KMS-11 (cell line): ENCODE measurements around the gene CLDN20.

ENCODE experiments used
- H2AFZ ChIP-seq: fragments of 200-600 bp; sonication (generic); 2 replicates; pipeline ENCODE4 v1.6.1; 2016; ENCODE audit warnings: antibody characterized with exemption, mixed run types, low read depth
- H3K27ac ChIP-seq: fragments of 200-600 bp; sonication (generic); 2 replicates; pipeline ENCODE4 v1.6.1; 2016; ENCODE audit warnings: mild to moderate bottlenecking, mixed run types
- H3K27me3 ChIP-seq: fragments of 200-600 bp; sonication (generic); 2 replicates; pipeline ENCODE4 v1.6.1; 2017; ENCODE audit warnings: mild to moderate bottlenecking, low read depth, mixed run types, moderate library complexity; ENCODE audit not compliant: insufficient read depth
- H3K36me3 ChIP-seq: fragments of 200-600 bp; sonication (generic); 2 replicates; pipeline ENCODE4 v1.6.1; 2017; ENCODE audit warnings: mild to moderate bottlenecking, mixed run types; ENCODE audit not compliant: insufficient read depth
- H3K4me1 ChIP-seq: fragments of 200-600 bp; sonication (generic); 2 replicates; pipeline ENCODE4 v1.6.1; 2016; ENCODE audit warnings: mild to moderate bottlenecking, low read depth, mixed run types; ENCODE audit not compliant: poor library complexity, severe bottlenecking
- H3K4me2 ChIP-seq: fragments of 200-600 bp; sonication (generic); 2 replicates; pipeline ENCODE4 v1.7.0; 2016; ENCODE audit warnings: mild to moderate bottlenecking, mixed run types
- H3K4me3 ChIP-seq: fragments of 200-600 bp; sonication (generic); IDR thresholded peaks from 2 replicates; pipeline ENCODE4 v1.6.1; 2017; ENCODE audit warnings: low read depth, low read length, mixed read lengths; ENCODE audit not compliant: insufficient read depth
- H3K79me2 ChIP-seq: fragments of 200-600 bp; sonication (generic); 2 replicates; pipeline ENCODE4 v1.6.1; 2016; ENCODE audit warnings: low read depth, mixed run types; ENCODE audit not compliant: insufficient read depth
- H3K9ac ChIP-seq: fragments of 200-600 bp; sonication (generic); 2 replicates; pipeline ENCODE4 v1.6.1; 2016; ENCODE audit warnings: mild to moderate bottlenecking, mixed run types
- H4K20me1 ChIP-seq: fragments of 200-600 bp; sonication (generic); 2 replicates; pipeline ENCODE4 v1.6.1; 2016; ENCODE audit warnings: mild to moderate bottlenecking, mixed run types; ENCODE audit not compliant: insufficient read depth
- TF ChIP-seq, protein P1 (sequence below): fragments of 200-600 bp; sonication (generic); conservative IDR thresholded peaks from 2 replicates; pipeline ENCODE4 v1.6.1; 2017; ENCODE audit warnings: low read depth, mild to moderate bottlenecking, antibody characterized with exemption, low read length, moderate library complexity, mixed read lengths

The CLDN20 gene

DNA sequence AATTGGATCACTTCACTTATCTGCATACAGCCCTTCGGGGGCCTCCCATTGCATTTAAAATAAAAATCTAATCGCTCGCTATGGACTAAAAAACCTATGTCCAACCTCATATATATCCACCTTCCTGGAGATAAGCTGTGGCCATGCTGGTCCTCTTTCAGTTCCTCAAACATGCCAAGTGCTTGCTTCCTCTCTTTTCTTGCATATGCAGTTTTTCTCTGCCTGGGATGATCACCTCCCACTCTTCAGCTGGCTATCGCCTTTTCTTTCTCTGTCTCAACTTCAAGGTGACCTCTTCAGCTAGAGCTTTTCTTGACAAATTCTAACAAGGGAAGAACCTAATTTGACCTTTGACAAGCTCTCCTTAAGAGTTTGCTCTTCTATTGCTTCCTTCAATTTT, 56.1 kb downstream of the CLDN20 start:
- no peak overlapping the region for H3K27ac ChIP-seq

DNA sequence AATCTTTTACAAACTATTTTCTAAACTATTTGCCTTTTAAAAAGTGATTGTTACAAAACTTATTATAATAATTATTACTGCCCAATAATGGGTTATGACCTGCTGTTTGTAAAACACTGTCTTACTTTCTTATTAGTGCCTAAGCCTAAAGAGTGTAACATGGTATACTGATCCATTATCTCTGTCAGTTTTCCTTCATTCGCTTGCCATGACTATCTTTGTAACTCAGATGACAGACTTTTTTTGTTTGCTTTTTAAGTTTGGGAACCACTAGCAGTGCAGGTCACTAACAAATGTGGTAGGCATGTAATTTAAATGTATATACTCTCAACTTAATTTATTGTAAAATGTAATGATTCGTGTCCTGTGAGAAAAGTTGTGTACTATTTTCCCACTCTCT, 60.4 kb downstream of the CLDN20 start:
- Histone ChIP-seq H3K9ac (no peak overlapping the region), H4K20me1 (no peaks in the 10 kb centered on the region), H3K36me3 (no peaks in the 10 kb centered on the region), H3K4me1 (peaks cover 8% of the 10 kb centered on the region), H2AFZ (no peak overlapping the region), H3K27me3 (no peaks in the 10 kb centered on the region), H3K27ac (no peak overlapping the region), H3K79me2 (no peaks in the 10 kb centered on the region), H3K4me3 (no peak overlapping the region), H3K4me2 (no peak overlapping the region)
- TF ChIP-seq, protein P1, sequence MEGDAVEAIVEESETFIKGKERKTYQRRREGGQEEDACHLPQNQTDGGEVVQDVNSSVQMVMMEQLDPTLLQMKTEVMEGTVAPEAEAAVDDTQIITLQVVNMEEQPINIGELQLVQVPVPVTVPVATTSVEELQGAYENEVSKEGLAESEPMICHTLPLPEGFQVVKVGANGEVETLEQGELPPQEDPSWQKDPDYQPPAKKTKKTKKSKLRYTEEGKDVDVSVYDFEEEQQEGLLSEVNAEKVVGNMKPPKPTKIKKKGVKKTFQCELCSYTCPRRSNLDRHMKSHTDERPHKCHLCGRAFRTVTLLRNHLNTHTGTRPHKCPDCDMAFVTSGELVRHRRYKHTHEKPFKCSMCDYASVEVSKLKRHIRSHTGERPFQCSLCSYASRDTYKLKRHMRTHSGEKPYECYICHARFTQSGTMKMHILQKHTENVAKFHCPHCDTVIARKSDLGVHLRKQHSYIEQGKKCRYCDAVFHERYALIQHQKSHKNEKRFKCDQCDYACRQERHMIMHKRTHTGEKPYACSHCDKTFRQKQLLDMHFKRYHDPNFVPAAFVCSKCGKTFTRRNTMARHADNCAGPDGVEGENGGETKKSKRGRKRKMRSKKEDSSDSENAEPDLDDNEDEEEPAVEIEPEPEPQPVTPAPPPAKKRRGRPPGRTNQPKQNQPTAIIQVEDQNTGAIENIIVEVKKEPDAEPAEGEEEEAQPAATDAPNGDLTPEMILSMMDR, result no peak

More for the DNA sequence above, 56.1 kb downstream of the CLDN20 start:
- no peak overlapping the region for H3K9ac ChIP-seq
- H3K27me3 ChIP-seq, result no peaks in the 10 kb centered on the region
- no peaks in the 10 kb centered on the region for H3K79me2 ChIP-seq
- H4K20me1 ChIP-seq, result no peaks in the 10 kb centered on the region
- no peaks in the 10 kb centered on the region for H3K36me3 ChIP-seq
- H2AFZ ChIP-seq, result no peak overlapping the region
- no peak overlapping the region for H3K4me2 ChIP-seq
- peaks cover 13% of the 10 kb centered on the region for H3K4me1 ChIP-seq
- TF ChIP-seq, protein P1, result no peak
- no peak overlapping the region for H3K4me3 ChIP-seq

DNA sequence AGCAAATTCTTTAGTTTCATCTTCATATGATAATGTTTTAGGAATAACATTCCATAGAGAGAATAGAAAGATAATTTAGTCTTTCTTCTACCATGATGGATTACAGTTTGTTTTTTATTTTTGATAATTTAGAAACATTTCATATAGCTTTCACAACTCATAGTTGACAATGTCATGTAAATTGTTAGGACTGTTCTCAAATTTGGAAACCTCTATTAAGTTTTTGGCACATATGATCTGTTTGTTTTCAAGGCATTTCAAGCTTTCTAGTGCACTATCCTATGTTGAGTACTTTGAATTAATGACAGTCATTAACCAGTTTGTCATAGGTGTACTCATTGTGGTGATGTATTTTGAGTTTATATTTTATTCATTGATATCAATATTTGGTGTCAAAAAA, 61.2 kb downstream of the CLDN20 start:
- Histone ChIP-seq H3K27ac (no peak overlapping the region), H3K4me3 (no peak overlapping the region), H3K27me3 (no peaks in the 10 kb centered on the region), H2AFZ (no peak overlapping the region), H3K36me3 (no peaks in the 10 kb centered on the region), H3K4me1 (peaks cover 3% of the 10 kb centered on the region), H3K79me2 (no peaks in the 10 kb centered on the region), H3K4me2 (no peak overlapping the region), H3K9ac (no peak overlapping the region), H4K20me1 (no peaks in the 10 kb centered on the region)
- TF ChIP-seq, protein P1, result no peak

DNA sequence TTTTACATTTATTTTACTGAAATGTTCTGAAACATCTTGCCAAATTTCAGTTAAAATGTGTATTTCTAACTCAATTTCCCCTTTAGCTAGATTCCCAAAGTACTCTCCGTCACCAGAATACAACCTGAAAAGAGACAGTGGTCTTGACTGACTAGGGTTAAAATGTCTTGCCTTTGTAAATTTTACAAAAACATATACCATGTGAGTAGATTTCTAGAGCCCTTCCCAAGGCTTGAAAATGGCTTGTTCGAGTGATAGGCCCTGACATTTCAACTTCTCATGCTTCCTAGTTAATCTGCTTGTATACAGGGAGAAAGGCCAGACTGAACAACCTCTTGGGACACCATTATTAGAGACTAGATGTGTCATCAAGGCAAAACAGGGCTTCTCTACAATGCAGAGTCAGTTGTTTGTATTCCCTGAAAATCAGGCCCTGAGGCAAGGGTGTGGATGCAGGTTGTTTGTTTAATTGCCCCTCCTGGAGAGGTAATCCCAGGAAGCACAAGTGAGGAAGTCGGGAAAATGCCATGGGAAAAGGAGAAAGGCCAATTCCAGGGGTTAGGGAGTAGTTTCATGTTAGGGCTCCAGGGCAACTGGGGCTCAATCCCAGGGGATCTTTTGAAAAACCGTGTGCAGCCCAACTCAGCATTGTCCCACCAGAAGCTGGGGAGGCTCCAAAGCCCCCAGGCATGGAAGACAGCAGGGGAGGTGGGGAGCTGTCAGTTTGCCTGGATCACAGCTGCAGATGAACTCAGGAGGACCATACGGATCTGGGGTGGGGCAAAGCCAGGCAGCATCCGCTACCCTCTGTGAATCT, 62.1 kb downstream of the CLDN20 start:
- no peak overlapping the region for H3K4me2 ChIP-seq
- H3K9ac ChIP-seq, result no peak overlapping the region
- H2AFZ ChIP-seq, result no peak overlapping the region
- TF ChIP-seq, protein P1, result no peak
- H3K36me3 ChIP-seq, result no peaks in the 10 kb centered on the region
- no peak overlapping the region for H3K4me3 ChIP-seq
- peaks cover 3% of the 10 kb centered on the region for H3K4me1 ChIP-seq
- H4K20me1 ChIP-seq, result no peaks in the 10 kb centered on the region
- H3K79me2 ChIP-seq, result no peaks in the 10 kb centered on the region
- H3K27ac ChIP-seq, result no peak overlapping the region
- H3K27me3 ChIP-seq, result no peaks in the 10 kb centered on the region
